GM18517 (cell line): ENCODE results near the gene MTX1.
A peak's percentile ranks its signal among the peaks of the same experiment; 100 is the strongest.

Experiments
- ATAC-seq: cut with Tn5 transposase; IDR thresholded peaks from one replicate; pipeline ENCODE4 v1.9.1; 2021; ENCODE audit warnings: mild to moderate bottlenecking, moderate library complexity; ENCODE audit not compliant: unreplicated experiment

Gene MTX1

GRCh38 chr1:155255243-155256007 lies 46.9 kb downstream of the MTX1 start, which contains the start of gene ENTREP3:
Gene ENTREP3 (minus strand): TSS chr1:155255483. CDS start chr1:155254877, 606 bp downstream.
- no peak for ATAC-seq

- ATAC-seq: no peak
Observed at GRCh38 chr1:155256058-155256852, 47.8 kb downstream of the MTX1 start.

GRCh38 chr1:155260276-155260675 lies 51.8 kb downstream of the MTX1 start:
- no peak for ATAC-seq

- peak; percentile 9 for ATAC-seq
Observed at GRCh38 chr1:155261493-155261851, 53.0 kb downstream of the MTX1 start.

- ATAC-seq: peak; percentile 86
Observed at GRCh38 chr1:155261852-155262673, 53.6 kb downstream of the MTX1 start, which contains the start of gene SCAMP3. Gene SCAMP3 (minus strand): TSS chr1:155262360. CDS start chr1:155262151, 209 bp downstream.

- no peak for ATAC-seq
Observed at GRCh38 chr1:155263067-155263466, 54.6 kb downstream of the MTX1 start.
